PC-9 (cell line): ENCODE data around the gene CACNB3. TPM values are rescaled to one million over a fixed set of nuclear protein-coding genes. Genes with fewer than 3 reads are reported as not detected.

Experiments used
- BruUV-seq: library from RNA; stranded (reverse); fragments of 400-500 nt; replicated peaks from 2 replicates; lab custom pipeline; 2021; lab: Mats Ljungman, UMichigan
- CTCF ChIA-PET: fragments of 300-600 bp; sonication (Branson Sonifier 250); formaldehyde crosslinking; loops from one replicate; lab custom pipeline; 2022; ENCODE audit warnings: antibody characterized with exemption; lab: Charles Lee
- POLR2A ChIA-PET: fragments of 300-600 bp; sonication (Branson Sonifier 250); formaldehyde crosslinking; loops from one replicate; lab custom pipeline; 2022; ENCODE audit warnings: antibody characterized with exemption; ENCODE audit not compliant: unreplicated experiment; lab: Charles Lee
- DNase-seq, 2 experiments: peaks; one replicate each; pipeline versions ENCODE4 v3.0.0 to v3.0.0-alpha.2; 2015 to 2022; ENCODE audit warnings: mixed read lengths in 1 of 2
- H2AFZ ChIP-seq: fragments of 200-600 bp; sonication (generic); 2 replicates; pipeline ENCODE4 v1.8.1; 2017; ENCODE audit warnings: antibody characterized with exemption
- H3F3A ChIP-seq: fragments of 200-600 bp; sonication (generic); 2 replicates; pipeline ENCODE4 v1.8.1; 2017; ENCODE audit warnings: antibody characterized with exemption, mild to moderate bottlenecking, low read depth; ENCODE audit not compliant: insufficient read depth
- H3K27ac ChIP-seq: fragments of 200-600 bp; sonication (generic); 2 replicates; pipeline ENCODE4 v1.6.1; 2016; ENCODE audit warnings: mixed run types
- H3K27me3 ChIP-seq: fragments of 200-600 bp; sonication (generic); 2 replicates; pipeline ENCODE4 v1.6.1; 2016; ENCODE audit warnings: low read depth, mixed run types; ENCODE audit not compliant: insufficient read depth
- H3K36me3 ChIP-seq: fragments of 200-600 bp; sonication (generic); 2 replicates; pipeline ENCODE4 v1.6.1; 2016; ENCODE audit warnings: low read depth, mixed run types
- H3K4me1 ChIP-seq: fragments of 200-600 bp; sonication (generic); replicated peaks from 2 replicates; pipeline ENCODE4 v1.6.1; 2016; ENCODE audit warnings: mixed run types; ENCODE audit not compliant: insufficient read depth
- H3K4me2 ChIP-seq: fragments of 200-600 bp; sonication (generic); 2 replicates; pipeline ENCODE4 v1.6.1; 2017; ENCODE audit warnings: mixed run types
- H3K4me3 ChIP-seq: fragments of 200-600 bp; sonication (generic); 2 replicates; pipeline ENCODE4 v1.6.1; 2016; ENCODE audit warnings: mixed run types
- H3K79me2 ChIP-seq: fragments of 200-600 bp; sonication (generic); 2 replicates; pipeline ENCODE4 v1.6.1; 2017; ENCODE audit warnings: low read depth, mixed run types
- H3K9me2 ChIP-seq: fragments of 200-600 bp; sonication (generic); 2 replicates; pipeline ENCODE4 v1.8.1; 2017; ENCODE audit warnings: mild to moderate bottlenecking; ENCODE audit not compliant: insufficient read depth
- H3K9me3 ChIP-seq: fragments of 200-600 bp; sonication (generic); 2 replicates; pipeline ENCODE4 v1.8.1; 2016; ENCODE audit warnings: low read depth; ENCODE audit not compliant: insufficient read depth
- H4K20me1 ChIP-seq: fragments of 200-600 bp; sonication (generic); 2 replicates; pipeline ENCODE4 v1.8.1; 2017; ENCODE audit not compliant: insufficient read depth
- EZH2 ChIP-seq: fragments of 200-600 bp; sonication (generic); IDR thresholded peaks from 2 replicates; pipeline ENCODE4 v1.8.0; 2017; ENCODE audit warnings: antibody characterized with exemption, low read depth
- intact Hi-C: fragments of 100-400 bp; cut with micrococcal nuclease; formaldehyde crosslinking; loops from one replicate; pipeline ENCODE4 v1.10.0; 2022; ENCODE audit not compliant: unreplicated experiment
- total RNA-seq: library from RNA; stranded (reverse); gene quantifications from 2 replicates; pipeline ENCODE4 v1.2.3, GENCODE V29; 2021
- TF ChIP-seq, protein P1 (sequence below): fragments of 200-600 bp; sonication (generic); conservative IDR thresholded peaks from 2 replicates; pipeline ENCODE4 v1.6.1; 2017; ENCODE audit warnings: mixed run types, antibody characterized with exemption, mild to moderate bottlenecking, moderate library complexity

The CACNB3 gene
- total RNA-seq, 1 experiment from 2014 or later: 35.4 TPM

DNA sequence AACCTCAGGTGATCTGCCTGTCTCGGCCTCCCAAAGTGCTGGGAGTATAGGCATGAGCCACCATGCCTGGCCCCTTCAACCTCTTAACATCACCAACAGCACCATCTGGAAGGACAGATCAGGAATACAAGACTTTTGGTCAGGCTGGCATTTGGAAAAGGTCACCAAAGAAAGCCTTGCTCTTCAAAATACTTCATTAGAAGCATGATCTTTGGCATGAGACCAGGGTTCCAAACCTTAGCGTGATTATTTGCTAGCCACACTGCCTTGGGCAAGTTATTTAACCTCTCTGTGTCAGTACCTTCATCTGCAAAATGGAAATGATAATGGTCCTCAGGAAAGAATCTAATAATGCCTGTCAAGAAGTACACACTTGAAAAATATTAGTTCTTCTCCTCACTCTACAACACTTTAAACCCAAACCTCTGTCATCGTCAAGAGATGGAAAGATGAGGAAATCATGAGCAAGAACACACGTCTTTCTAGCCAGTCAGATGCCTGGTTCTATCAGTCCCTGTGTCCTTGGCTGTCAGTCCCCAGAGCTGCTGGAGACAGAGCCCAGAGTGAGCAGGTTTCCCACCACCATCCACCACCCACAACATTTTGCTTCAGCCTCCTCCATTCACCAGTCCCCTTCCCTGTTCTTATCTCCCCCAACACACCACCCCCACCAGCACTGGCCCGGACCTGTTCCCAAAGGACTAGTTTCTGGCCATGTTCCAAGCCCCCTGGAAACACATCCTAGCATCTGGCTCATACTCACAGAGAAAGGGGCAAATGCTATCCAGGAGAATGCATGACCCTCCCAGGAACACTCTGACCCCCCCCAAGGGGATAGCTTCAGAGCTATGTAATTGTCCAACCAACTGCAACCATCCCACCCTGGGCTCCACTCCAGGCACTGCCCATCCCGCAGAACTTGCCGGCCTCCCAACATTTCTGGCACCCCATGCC, 31.4 kb upstream of the CACNB3 start:
- Histone ChIP-seq H3K4me1 (peaks cover 39% of the 10 kb centered on the region), H4K20me1 (no peaks in the 10 kb centered on the region), H3F3A (peaks cover 6% of the 10 kb centered on the region; the same call in 1 of the 2 replicates), H2AFZ (no peak overlapping the region), H3K9me2 (no peaks in the 10 kb centered on the region), H3K9me3 (no peaks in the 10 kb centered on the region), H3K4me2 (peak overlapping the region; percentile 99), H3K36me3 (no peaks in the 10 kb centered on the region), H3K4me3 (peak overlapping the region; percentile 89), H3K79me2 (peaks cover 43% of the 10 kb centered on the region), H3K27ac (no peak overlapping the region), H3K27me3 (no peaks in the 10 kb centered on the region)
- intact Hi-C loops: no loop called here
- BruUV-seq: no TSS peak
- POLR2A ChIA-PET: no interaction called here
- TF ChIP-seq EZH2: no peak
- TF ChIP-seq, protein P1, sequence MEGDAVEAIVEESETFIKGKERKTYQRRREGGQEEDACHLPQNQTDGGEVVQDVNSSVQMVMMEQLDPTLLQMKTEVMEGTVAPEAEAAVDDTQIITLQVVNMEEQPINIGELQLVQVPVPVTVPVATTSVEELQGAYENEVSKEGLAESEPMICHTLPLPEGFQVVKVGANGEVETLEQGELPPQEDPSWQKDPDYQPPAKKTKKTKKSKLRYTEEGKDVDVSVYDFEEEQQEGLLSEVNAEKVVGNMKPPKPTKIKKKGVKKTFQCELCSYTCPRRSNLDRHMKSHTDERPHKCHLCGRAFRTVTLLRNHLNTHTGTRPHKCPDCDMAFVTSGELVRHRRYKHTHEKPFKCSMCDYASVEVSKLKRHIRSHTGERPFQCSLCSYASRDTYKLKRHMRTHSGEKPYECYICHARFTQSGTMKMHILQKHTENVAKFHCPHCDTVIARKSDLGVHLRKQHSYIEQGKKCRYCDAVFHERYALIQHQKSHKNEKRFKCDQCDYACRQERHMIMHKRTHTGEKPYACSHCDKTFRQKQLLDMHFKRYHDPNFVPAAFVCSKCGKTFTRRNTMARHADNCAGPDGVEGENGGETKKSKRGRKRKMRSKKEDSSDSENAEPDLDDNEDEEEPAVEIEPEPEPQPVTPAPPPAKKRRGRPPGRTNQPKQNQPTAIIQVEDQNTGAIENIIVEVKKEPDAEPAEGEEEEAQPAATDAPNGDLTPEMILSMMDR: no peak
- CTCF ChIA-PET: no interaction called here
- no peak for DNase-seq

DNA sequence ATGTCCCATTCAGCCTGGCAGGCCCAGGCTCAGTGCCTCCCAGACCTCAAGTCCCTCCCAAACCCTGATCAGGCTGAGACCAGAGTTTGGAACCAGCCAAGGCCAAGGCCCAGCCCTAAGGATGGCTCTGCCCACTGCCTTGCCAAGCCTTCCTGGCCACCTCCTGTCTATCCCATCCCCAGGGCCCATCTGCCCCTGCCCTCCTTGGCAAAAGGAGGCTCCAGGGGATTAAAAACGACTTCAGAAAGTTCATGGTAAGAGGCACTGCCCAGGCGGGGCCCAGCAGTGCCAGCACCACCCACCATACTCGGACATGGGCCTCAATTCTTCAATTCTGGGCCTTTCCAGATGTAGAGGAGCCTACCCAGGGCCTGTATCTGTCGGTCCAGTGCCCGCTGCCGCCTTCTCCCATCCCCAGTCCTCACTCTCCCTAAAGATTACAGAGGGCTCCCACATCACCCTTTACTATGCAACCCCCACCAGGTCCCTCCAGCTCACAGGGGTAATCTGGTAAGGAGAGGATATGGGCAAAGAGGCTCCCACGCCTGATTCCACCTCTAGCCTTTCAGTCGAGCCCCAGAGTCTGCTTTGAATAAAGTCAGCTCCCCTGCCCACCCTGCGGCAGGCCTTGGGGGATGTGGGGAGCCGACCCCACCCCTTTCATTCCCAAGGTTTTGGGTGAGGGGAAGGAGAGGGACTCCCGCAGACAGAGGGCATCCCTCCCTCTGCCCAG, 30.3 kb upstream of the CACNB3 start:
- ChIA-PET CTCF (no interaction called here), POLR2A (no interaction called here)
- TF ChIP-seq, protein P1: no peak
- TF ChIP-seq EZH2: no peak
- peaks cover 43% of the 10 kb centered on the region for H3K79me2 ChIP-seq
- peak overlapping the region; percentile 88 for H2AFZ ChIP-seq
- H4K20me1 ChIP-seq: no peaks in the 10 kb centered on the region
- no peak for DNase-seq
- no peaks in the 10 kb centered on the region for H3K36me3 ChIP-seq
- no peaks in the 10 kb centered on the region for H3K27me3 ChIP-seq
- intact Hi-C loops: loop anchor here (2.0 kb wide), 1 partner anchor 71 kb away; the partner anchor contains the start of gene CCNT1
- H3K27ac ChIP-seq: 0 out of 2 replicates have a peak overlapping the region, but pooled peaks have one; percentile 3
- H3K4me2 ChIP-seq: peak overlapping the region; percentile 99
- no peaks in the 10 kb centered on the region for H3K9me3 ChIP-seq
- H3K9me2 ChIP-seq: no peaks in the 10 kb centered on the region
- peaks cover 29% of the 10 kb centered on the region for H3K4me1 ChIP-seq
- BruUV-seq: no TSS peak
- H3F3A ChIP-seq: no peaks in the 10 kb centered on the region; the same call in 1 of the 2 replicates
- H3K4me3 ChIP-seq: peak overlapping the region; percentile 89

DNA sequence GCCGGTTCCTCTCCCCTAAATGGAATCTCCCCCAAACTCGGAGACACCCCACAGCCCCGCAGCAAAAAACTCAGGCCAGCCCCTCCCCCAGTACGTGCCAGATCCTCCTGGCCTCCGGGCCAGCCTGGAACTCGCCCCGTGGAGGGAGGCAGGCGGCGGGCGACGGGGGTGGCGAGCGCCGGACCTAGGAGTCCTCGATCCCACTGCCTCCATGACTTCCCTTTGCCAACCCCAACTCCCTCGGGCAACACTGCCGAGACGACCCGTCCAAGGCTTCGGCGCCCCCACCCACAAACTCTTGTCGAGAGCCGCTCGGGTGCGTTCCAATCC, 29.8 kb upstream of the CACNB3 start:
- H3K36me3 ChIP-seq: no peaks in the 10 kb centered on the region
- H3K9me3 ChIP-seq: no peaks in the 10 kb centered on the region
- ChIA-PET CTCF (interaction anchor here (0.6 kb wide), 2 partner anchors 35 to 210 kb away, joined by 3 to 14 read pairs; no protein-coding TSS in a partner anchor), POLR2A (interaction anchor here (0.6 to 1.9 kb wide), 3 partner anchors 8 to 960 kb away, joined by 3 to 27 read pairs (median 5); no protein-coding TSS in a partner anchor)
- peak overlapping the region; percentile 88 for H2AFZ ChIP-seq
- peak overlapping the region; percentile 99 for H3K4me2 ChIP-seq
- DNase-seq: no peak
- 0 out of 2 replicates have a peak overlapping the region, but pooled peaks have one; percentile 3 for H3K27ac ChIP-seq
- H3K79me2 ChIP-seq: peaks cover 40% of the 10 kb centered on the region
- H4K20me1 ChIP-seq: no peaks in the 10 kb centered on the region
- no peaks in the 10 kb centered on the region for H3K9me2 ChIP-seq
- peak overlapping the region; percentile 89 for H3K4me3 ChIP-seq
- no peaks in the 10 kb centered on the region for H3K27me3 ChIP-seq
- TF ChIP-seq, protein P1: no peak
- no peak for TF ChIP-seq EZH2
- no TSS peak for BruUV-seq
- peaks cover 29% of the 10 kb centered on the region for H3K4me1 ChIP-seq
- intact Hi-C loops: loop anchor here (2.0 kb wide), 1 partner anchor 72 kb away; the partner anchor contains the start of gene CCNT1
- H3F3A ChIP-seq: no peaks in the 10 kb centered on the region; the same call in 1 of the 2 replicates
